OCI-LY3 (cell line): ENCODE results near the gene VPS26B.

Source experiments
- EZH2phosphoT487 ChIP-seq: fragments of 200-600 bp; shearing (Covaris generic); IDR thresholded peaks from 2 replicates; pipeline ENCODE4 v1.6.1; 2018; ENCODE audit warnings: antibody characterized with exemption, mixed run types, low read depth
- TF ChIP-seq, protein P1 (sequence below): fragments of 200-600, 300-600 bp; sonication (generic); IDR thresholded peaks from 2 replicates; pipeline ENCODE4 v1.5.1; 2014; ENCODE audit warnings: antibody characterized with exemption, low read length, low read depth

DNA sequence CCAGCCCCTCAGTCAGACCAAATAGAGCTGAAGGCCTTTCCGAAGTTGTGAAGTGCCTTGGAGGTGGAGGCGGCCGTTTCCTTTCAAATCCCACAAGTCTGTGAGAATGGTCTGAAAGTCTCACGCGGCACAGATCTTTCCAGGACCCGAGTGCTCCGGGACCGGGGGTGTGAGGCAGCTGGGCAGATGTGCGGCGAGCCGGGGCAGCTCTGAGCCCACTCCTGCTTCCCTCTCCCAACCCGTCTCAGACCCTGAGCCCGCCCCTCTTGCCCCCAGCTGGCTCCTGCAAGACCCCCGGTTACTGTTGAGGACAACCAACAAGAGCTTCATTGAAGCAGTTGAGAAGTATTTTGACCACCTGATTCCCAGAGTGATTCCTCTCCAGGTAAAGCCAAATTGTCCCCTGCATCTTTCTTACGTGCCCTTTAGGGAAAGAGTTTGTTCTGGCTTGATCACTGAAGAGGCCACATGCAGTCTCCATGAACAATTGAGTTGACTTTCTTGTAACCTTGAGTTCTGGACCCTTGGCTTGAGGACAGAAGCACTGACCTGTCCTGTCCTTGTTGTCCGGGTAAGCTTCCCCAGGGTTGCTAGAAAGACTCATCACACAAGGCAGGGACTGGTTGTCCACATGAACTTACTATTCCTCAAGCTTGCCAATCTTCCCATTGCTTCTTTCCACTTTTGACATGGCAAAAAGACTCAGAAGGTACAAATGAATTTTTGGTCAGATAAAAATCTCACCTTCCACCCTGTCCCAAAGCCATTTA is 59.2 kb downstream of the VPS26B start:
- no peak for TF ChIP-seq EZH2phosphoT487
- TF ChIP-seq, protein P1, sequence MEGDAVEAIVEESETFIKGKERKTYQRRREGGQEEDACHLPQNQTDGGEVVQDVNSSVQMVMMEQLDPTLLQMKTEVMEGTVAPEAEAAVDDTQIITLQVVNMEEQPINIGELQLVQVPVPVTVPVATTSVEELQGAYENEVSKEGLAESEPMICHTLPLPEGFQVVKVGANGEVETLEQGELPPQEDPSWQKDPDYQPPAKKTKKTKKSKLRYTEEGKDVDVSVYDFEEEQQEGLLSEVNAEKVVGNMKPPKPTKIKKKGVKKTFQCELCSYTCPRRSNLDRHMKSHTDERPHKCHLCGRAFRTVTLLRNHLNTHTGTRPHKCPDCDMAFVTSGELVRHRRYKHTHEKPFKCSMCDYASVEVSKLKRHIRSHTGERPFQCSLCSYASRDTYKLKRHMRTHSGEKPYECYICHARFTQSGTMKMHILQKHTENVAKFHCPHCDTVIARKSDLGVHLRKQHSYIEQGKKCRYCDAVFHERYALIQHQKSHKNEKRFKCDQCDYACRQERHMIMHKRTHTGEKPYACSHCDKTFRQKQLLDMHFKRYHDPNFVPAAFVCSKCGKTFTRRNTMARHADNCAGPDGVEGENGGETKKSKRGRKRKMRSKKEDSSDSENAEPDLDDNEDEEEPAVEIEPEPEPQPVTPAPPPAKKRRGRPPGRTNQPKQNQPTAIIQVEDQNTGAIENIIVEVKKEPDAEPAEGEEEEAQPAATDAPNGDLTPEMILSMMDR = no peak
